ENCODE results near the gene SLC7A6OS.

SLC7A6OS gene

DNA sequence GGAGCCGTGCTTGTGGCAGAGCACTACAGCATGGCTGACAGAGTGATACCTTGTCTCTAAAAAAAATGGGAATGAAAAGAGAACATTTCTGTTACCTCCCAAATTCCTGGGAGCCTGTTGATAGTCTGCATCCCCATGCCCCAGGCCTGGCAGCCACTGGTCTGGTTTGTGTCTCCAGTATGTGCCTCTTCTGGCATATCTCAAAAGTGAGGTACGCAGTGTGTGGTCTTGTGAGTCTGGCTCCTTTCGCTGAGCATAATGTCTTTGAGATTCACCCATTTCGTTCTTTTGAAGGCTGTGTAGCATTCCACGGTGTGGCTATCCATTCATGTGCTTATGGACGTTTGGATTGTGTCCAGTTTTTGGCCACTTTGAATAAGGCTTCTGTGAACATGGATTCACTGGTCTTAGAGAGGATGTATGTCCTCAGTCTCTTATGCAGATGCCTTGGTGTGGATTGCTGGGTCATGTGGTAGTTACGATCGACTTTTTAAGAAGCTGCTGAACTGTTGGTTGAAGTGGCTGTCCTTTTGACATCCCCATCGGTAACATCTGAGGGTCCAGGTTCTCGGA, 39.2 kb upstream of the SLC7A6OS start:
- no peak for TF ChIP-seq CEBPB (IDR thresholded peaks at IDR 0.05)
- no peak for TF ChIP-seq TEAD4 (IDR thresholded peaks at IDR 0.05)

GRCh38 chr16:68348639-68349445, 38.1 kb upstream of the SLC7A6OS start:
- TF ChIP-seq, protein P1, sequence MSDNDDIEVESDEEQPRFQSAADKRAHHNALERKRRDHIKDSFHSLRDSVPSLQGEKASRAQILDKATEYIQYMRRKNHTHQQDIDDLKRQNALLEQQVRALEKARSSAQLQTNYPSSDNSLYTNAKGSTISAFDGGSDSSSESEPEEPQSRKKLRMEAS (IDR thresholded peaks at IDR 0.05), result no peak
- TF ChIP-seq TAF1 (IDR thresholded peaks at IDR 0.05; ENCODE audit: low read depth) (no peak), ZBTB7A (IDR thresholded peaks at IDR 0.05; ENCODE audit: low read depth) (no peak), CEBPB (IDR thresholded peaks at IDR 0.05) (no peak), TEAD4 (IDR thresholded peaks at IDR 0.05) (no peak), CREB1 (IDR thresholded peaks at IDR 0.05; ENCODE audit: low read depth) (no peak), NFIC (IDR thresholded peaks at IDR 0.05) (no peak), FOXM1 (IDR thresholded peaks at IDR 0.05; ENCODE audit: borderline replicate concordance, low read depth) (no peak)
- TF ChIP-seq, protein P2, sequence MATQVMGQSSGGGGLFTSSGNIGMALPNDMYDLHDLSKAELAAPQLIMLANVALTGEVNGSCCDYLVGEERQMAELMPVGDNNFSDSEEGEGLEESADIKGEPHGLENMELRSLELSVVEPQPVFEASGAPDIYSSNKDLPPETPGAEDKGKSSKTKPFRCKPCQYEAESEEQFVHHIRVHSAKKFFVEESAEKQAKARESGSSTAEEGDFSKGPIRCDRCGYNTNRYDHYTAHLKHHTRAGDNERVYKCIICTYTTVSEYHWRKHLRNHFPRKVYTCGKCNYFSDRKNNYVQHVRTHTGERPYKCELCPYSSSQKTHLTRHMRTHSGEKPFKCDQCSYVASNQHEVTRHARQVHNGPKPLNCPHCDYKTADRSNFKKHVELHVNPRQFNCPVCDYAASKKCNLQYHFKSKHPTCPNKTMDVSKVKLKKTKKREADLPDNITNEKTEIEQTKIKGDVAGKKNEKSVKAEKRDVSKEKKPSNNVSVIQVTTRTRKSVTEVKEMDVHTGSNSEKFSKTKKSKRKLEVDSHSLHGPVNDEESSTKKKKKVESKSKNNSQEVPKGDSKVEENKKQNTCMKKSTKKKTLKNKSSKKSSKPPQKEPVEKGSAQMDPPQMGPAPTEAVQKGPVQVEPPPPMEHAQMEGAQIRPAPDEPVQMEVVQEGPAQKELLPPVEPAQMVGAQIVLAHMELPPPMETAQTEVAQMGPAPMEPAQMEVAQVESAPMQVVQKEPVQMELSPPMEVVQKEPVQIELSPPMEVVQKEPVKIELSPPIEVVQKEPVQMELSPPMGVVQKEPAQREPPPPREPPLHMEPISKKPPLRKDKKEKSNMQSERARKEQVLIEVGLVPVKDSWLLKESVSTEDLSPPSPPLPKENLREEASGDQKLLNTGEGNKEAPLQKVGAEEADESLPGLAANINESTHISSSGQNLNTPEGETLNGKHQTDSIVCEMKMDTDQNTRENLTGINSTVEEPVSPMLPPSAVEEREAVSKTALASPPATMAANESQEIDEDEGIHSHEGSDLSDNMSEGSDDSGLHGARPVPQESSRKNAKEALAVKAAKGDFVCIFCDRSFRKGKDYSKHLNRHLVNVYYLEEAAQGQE (IDR thresholded peaks at IDR 0.05; ENCODE audit: low read depth), result no peak

DNA sequence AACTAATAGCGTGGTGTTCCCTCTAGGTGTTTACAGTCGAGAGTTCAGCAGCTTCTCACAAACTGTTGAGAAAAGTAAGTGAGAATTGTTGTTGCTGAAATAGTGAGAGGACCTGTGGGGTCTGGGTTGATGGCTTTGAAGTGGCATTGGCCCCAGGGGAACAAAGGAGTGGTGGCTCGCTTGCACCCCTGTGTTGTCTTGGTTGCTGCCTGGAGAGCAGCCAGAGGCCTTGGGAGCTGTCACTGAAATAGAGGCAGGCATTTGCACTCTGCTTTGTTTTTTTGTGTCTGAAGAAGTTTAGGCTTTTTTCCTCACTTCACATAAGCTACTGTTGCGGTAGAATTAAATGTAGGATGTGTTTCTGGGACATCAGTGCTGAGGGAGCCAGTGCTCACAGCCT, 36.9 kb upstream of the SLC7A6OS start:
- TF ChIP-seq, protein P3, sequence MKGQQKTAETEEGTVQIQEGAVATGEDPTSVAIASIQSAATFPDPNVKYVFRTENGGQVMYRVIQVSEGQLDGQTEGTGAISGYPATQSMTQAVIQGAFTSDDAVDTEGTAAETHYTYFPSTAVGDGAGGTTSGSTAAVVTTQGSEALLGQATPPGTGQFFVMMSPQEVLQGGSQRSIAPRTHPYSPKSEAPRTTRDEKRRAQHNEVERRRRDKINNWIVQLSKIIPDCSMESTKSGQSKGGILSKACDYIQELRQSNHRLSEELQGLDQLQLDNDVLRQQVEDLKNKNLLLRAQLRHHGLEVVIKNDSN (IDR thresholded peaks at IDR 0.05), result no peak
- TF ChIP-seq FOXM1 (IDR thresholded peaks at IDR 0.05; ENCODE audit: borderline replicate concordance, low read depth), result no peak
- TF ChIP-seq YY1 (IDR thresholded peaks at IDR 0.05; ENCODE audit: low read depth), result no peak
- TF ChIP-seq, protein P1 (IDR thresholded peaks at IDR 0.05), result no peak
- TF ChIP-seq TEAD4 (IDR thresholded peaks at IDR 0.05), result no peak
- TF ChIP-seq CREB1 (IDR thresholded peaks at IDR 0.05; ENCODE audit: low read depth), result no peak
- TF ChIP-seq TAF1 (IDR thresholded peaks at IDR 0.05; ENCODE audit: low read depth), result no peak
- no peak for TF ChIP-seq NFIC (IDR thresholded peaks at IDR 0.05)
- no peak for TF ChIP-seq TCF12 (IDR thresholded peaks at IDR 0.05; ENCODE audit: low read depth)
- no peak for TF ChIP-seq ZBTB7A (IDR thresholded peaks at IDR 0.05; ENCODE audit: low read depth)
- TF ChIP-seq, protein P2 (IDR thresholded peaks at IDR 0.05; ENCODE audit: low read depth), result no peak
- TF ChIP-seq CEBPB (IDR thresholded peaks at IDR 0.05), result no peak
- no peak for TF ChIP-seq EP300 (IDR thresholded peaks at IDR 0.05; ENCODE audit: borderline replicate concordance)
- no peak for TF ChIP-seq EGR1 (IDR thresholded peaks at IDR 0.05)
- TF ChIP-seq RAD21 (IDR thresholded peaks at IDR 0.05; ENCODE audit: low read depth), result no peak

DNA sequence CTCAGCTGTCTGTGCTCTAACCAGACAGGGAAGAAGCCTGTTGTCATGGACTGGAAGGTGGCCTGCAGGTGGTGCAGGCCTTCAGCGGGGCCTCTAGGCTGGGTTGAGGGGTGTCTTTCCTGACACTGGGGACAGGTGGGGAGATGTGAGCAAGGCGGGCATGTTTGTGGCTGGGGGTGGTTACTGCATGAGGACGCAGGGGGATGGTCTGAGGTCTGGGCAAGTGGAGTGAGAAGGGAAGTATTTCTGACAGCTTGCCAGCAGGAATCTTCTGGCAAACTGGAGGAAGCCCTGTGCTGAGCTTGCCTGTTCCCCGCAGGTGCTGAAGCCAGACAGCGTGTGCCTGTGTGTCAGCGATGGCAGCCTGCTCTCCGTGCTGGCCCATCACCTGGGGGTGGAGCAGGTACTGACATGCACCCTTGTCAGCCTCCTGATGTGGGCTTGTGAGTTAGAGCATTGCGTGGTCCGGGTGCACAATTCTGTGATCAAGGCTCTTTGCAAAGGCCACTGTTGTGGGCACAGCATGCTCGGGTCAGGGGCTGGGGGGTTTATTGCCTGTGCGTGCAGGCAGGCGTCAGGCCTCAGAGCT, 36.2 kb upstream of the SLC7A6OS start:
- TF ChIP-seq FOXM1 (IDR thresholded peaks at IDR 0.05; ENCODE audit: borderline replicate concordance, low read depth) (no peak), NFIC (IDR thresholded peaks at IDR 0.05) (no peak), RAD21 (IDR thresholded peaks at IDR 0.05; ENCODE audit: low read depth) (no peak), CEBPB (IDR thresholded peaks at IDR 0.05) (no peak), CREB1 (IDR thresholded peaks at IDR 0.05; ENCODE audit: low read depth) (no peak), EGR1 (IDR thresholded peaks at IDR 0.05) (no peak), YY1 (IDR thresholded peaks at IDR 0.05; ENCODE audit: low read depth) (no peak), TAF1 (IDR thresholded peaks at IDR 0.05; ENCODE audit: low read depth) (no peak), EP300 (IDR thresholded peaks at IDR 0.05; ENCODE audit: borderline replicate concordance) (no peak)
- TF ChIP-seq, protein P1 (IDR thresholded peaks at IDR 0.05), result no peak
- TF ChIP-seq, protein P2 (IDR thresholded peaks at IDR 0.05; ENCODE audit: low read depth), result no peak
- TF ChIP-seq, protein P3 (IDR thresholded peaks at IDR 0.05), result no peak

Measured in Ishikawa (cell line).